MM.1S (cell line): ENCODE measurements around the gene TRABD2B.

Experiments
- DNase-seq: peaks from one replicate; pipeline ENCODE4 v3.0.0-alpha.2; 2015
- H2AFZ ChIP-seq: fragments of 300-600 bp; sonication (generic); 2 replicates; pipeline ENCODE4 v1.6.0; 2016; ENCODE audit warnings: antibody characterized with exemption, low read length
- H3F3A ChIP-seq: fragments of 300-600 bp; sonication (generic); 2 replicates; pipeline ENCODE4 v1.6.1; 2016; ENCODE audit warnings: mild to moderate bottlenecking, antibody characterized with exemption, low read length, moderate library complexity, mixed read lengths; ENCODE audit not compliant: insufficient read depth
- H3K27ac ChIP-seq: fragments of 300-600 bp; sonication (generic); 2 replicates; pipeline ENCODE4 v1.5.1; 2016; ENCODE audit warnings: mild to moderate bottlenecking, low read length
- H3K27me3 ChIP-seq: fragments of 300-600 bp; sonication (generic); replicated peaks from 2 replicates; pipeline ENCODE4 v1.6.0; 2016; ENCODE audit warnings: low read length; ENCODE audit not compliant: insufficient read depth
- H3K36me3 ChIP-seq: fragments of 300-600 bp; sonication (generic); replicated peaks from 2 replicates; pipeline ENCODE4 v1.6.1; 2016; ENCODE audit warnings: mild to moderate bottlenecking, low read length, mixed read lengths; ENCODE audit not compliant: insufficient read depth
- H3K4me1 ChIP-seq: fragments of 300-600 bp; sonication (generic); 2 replicates; pipeline ENCODE4 v1.6.1; 2016; ENCODE audit warnings: low read length, mixed read lengths
- H3K4me2 ChIP-seq: fragments of 300-600 bp; sonication (generic); 2 replicates; pipeline ENCODE4 v1.6.0; 2016; ENCODE audit warnings: low read depth, low read length
- H3K4me3 ChIP-seq: fragments of 300-600 bp; sonication (generic); 2 replicates; pipeline ENCODE4 v1.5.1; 2016; ENCODE audit warnings: low read length, mixed read lengths
- H3K79me2 ChIP-seq: fragments of 300-600 bp; sonication (generic); 2 replicates; pipeline ENCODE4 v1.6.1; 2016; ENCODE audit warnings: mixed run types, low read length, mixed read lengths
- H3K9ac ChIP-seq: fragments of 300-600 bp; sonication (generic); 2 replicates; pipeline ENCODE4 v1.6.1; 2016; ENCODE audit warnings: low read length, mixed read lengths
- H3K9me2 ChIP-seq: fragments of 300-600 bp; sonication (generic); replicated peaks from 2 replicates; pipeline ENCODE4 v1.6.1; 2016; ENCODE audit warnings: mild to moderate bottlenecking, low read length, mixed read lengths; ENCODE audit not compliant: insufficient read depth
- H3K9me3 ChIP-seq: fragments of 300-600 bp; sonication (generic); replicated peaks from 2 replicates; pipeline ENCODE4 v1.6.1; 2016; ENCODE audit warnings: mild to moderate bottlenecking, low read length, mixed read lengths; ENCODE audit not compliant: insufficient read depth
- H4K20me1 ChIP-seq: fragments of 300-600 bp; sonication (generic); 2 replicates; pipeline ENCODE4 v1.6.1; 2016; ENCODE audit warnings: mild to moderate bottlenecking, low read length, moderate library complexity, mixed read lengths; ENCODE audit not compliant: insufficient read depth
- EZH2 ChIP-seq: fragments of 300-600 bp; sonication (generic); optimal IDR thresholded peaks from 2 replicates; pipeline ENCODE3; 2017; ENCODE audit warnings: low read depth, mild to moderate bottlenecking, antibody characterized with exemption, low read length, mixed read lengths
- EZH2phosphoT487 ChIP-seq: fragments of 300-600 bp; sonication (generic); IDR thresholded peaks from 2 replicates; pipeline ENCODE4 v1.6.1; 2018; ENCODE audit warnings: antibody characterized with exemption, low read length
- TF ChIP-seq, protein P1 (sequence below): fragments of 300-600 bp; sonication (generic); IDR thresholded peaks from 2 replicates; pipeline ENCODE4 v1.5.1; 2016; ENCODE audit warnings: antibody characterized with exemption, low read length, mixed read lengths

Gene TRABD2B

DNA sequence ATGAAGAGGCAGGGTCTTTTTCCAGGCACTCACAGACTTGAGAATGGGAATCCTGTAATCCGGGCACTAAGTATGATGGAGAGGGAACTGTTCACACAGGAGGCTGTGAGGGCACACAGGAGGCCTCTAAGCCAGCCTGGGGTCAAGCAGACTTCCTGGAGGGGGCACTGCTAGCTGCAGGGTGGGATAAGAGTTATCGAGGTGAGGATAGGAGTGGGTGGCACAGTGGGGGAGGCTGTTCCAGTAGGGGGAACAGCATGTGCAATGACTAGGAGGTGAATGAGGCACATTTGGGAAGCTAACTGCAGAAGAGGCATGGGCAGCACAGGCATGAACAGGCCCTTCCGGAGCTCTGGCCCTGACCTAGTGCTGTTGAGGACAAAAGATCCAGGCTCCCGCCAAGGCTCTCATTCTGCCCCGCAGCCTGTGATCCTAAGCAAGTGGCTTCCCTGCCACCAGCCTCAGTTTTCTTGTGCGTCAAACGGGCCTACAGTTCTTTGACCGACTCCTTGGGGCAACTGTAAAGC, 216.7 kb downstream of the TRABD2B start:
- H3K79me2 ChIP-seq = no peaks in the 10 kb centered on the region
- no peak overlapping the region for H3K4me2 ChIP-seq
- no peaks in the 10 kb centered on the region for H4K20me1 ChIP-seq
- no peak overlapping the region for H3K4me3 ChIP-seq
- H3K9ac ChIP-seq = no peak overlapping the region
- no peaks in the 10 kb centered on the region for H3K9me2 ChIP-seq
- H3F3A ChIP-seq = no peaks in the 10 kb centered on the region
- no peak overlapping the region for H3K27ac ChIP-seq
- H3K9me3 ChIP-seq = no peaks in the 10 kb centered on the region
- no peak overlapping the region for H2AFZ ChIP-seq
- H3K36me3 ChIP-seq = no peaks in the 10 kb centered on the region
- no peaks in the 10 kb centered on the region for H3K4me1 ChIP-seq
- TF ChIP-seq, protein P1, sequence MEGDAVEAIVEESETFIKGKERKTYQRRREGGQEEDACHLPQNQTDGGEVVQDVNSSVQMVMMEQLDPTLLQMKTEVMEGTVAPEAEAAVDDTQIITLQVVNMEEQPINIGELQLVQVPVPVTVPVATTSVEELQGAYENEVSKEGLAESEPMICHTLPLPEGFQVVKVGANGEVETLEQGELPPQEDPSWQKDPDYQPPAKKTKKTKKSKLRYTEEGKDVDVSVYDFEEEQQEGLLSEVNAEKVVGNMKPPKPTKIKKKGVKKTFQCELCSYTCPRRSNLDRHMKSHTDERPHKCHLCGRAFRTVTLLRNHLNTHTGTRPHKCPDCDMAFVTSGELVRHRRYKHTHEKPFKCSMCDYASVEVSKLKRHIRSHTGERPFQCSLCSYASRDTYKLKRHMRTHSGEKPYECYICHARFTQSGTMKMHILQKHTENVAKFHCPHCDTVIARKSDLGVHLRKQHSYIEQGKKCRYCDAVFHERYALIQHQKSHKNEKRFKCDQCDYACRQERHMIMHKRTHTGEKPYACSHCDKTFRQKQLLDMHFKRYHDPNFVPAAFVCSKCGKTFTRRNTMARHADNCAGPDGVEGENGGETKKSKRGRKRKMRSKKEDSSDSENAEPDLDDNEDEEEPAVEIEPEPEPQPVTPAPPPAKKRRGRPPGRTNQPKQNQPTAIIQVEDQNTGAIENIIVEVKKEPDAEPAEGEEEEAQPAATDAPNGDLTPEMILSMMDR = no peak
- TF ChIP-seq EZH2phosphoT487 (no peak), EZH2 (no peak)
- DNase-seq = no peak
- no peaks in the 10 kb centered on the region; the same call in 1 of the 2 replicates for H3K27me3 ChIP-seq

- DNase-seq = no peak
- Histone ChIP-seq H3K9me3 (no peaks in the 10 kb centered on the region), H3K9me2 (no peaks in the 10 kb centered on the region), H3K79me2 (no peaks in the 10 kb centered on the region), H3K4me1 (no peaks in the 10 kb centered on the region), H4K20me1 (no peaks in the 10 kb centered on the region), H3K36me3 (no peaks in the 10 kb centered on the region), H3K27me3 (no peaks in the 10 kb centered on the region; the same call in 1 of the 2 replicates), H2AFZ (no peak overlapping the region), H3F3A (no peaks in the 10 kb centered on the region), H3K9ac (no peak overlapping the region), H3K4me3 (no peak overlapping the region), H3K27ac (no peak overlapping the region), H3K4me2 (no peak overlapping the region)
- TF ChIP-seq EZH2 = no peak
- no peak for TF ChIP-seq EZH2phosphoT487
- TF ChIP-seq, protein P1 = no peak
These were observed 217.6 kb downstream of the TRABD2B start for GRCh38 chr1:47779613-47780012.

- no peak overlapping the region for H2AFZ ChIP-seq
- H3K79me2 ChIP-seq = no peaks in the 10 kb centered on the region
- no peaks in the 10 kb centered on the region for H3F3A ChIP-seq
- H3K27me3 ChIP-seq = no peaks in the 10 kb centered on the region; the same call in 1 of the 2 replicates
- no peak overlapping the region for H3K4me2 ChIP-seq
- no peak overlapping the region for H3K4me3 ChIP-seq
- no peaks in the 10 kb centered on the region for H3K9me3 ChIP-seq
- H3K9me2 ChIP-seq = no peaks in the 10 kb centered on the region
- no peak overlapping the region for H3K9ac ChIP-seq
- TF ChIP-seq, protein P1 = no peak
- TF ChIP-seq EZH2phosphoT487 (no peak), EZH2 (no peak)
- no peaks in the 10 kb centered on the region for H3K36me3 ChIP-seq
- H4K20me1 ChIP-seq = no peaks in the 10 kb centered on the region
- H3K4me1 ChIP-seq = no peaks in the 10 kb centered on the region
- H3K27ac ChIP-seq = no peak overlapping the region
- DNase-seq = no peak
These were observed 218.9 kb downstream of the TRABD2B start for GRCh38 chr1:47778280-47778679.
